NT2/D1 (cell line): ENCODE data around the gene ACTR2.

Experiments used
- DNase-seq: peaks from one replicate; pipeline ENCODE4 v3.0.0-alpha.2; 2011; ENCODE audit warnings: low read depth, low spot score
- H3K27me3 ChIP-seq: 2 replicates; pipeline ENCODE4 v1.6.0; 2011; ENCODE audit warnings: mild to moderate bottlenecking; ENCODE audit not compliant: insufficient read length, insufficient read depth
- H3K36me3 ChIP-seq: 2 replicates; pipeline ENCODE4 v1.6.1; 2011; ENCODE audit warnings: mild to moderate bottlenecking, low read length, mixed read lengths; ENCODE audit not compliant: insufficient read depth, insufficient read length
- H3K4me1 ChIP-seq: 2 replicates; pipeline ENCODE4 v1.5.1; 2011; ENCODE audit not compliant: insufficient read depth, insufficient read length
- H3K4me3 ChIP-seq: 2 replicates; pipeline ENCODE4 v1.5.1; 2011; ENCODE audit warnings: low read depth; ENCODE audit not compliant: insufficient read length
- H3K9ac ChIP-seq: 2 replicates; pipeline ENCODE4 v1.6.0; 2011; ENCODE audit warnings: low read depth; ENCODE audit not compliant: insufficient read length
- H3K9me3 ChIP-seq: 2 replicates; pipeline ENCODE4 v1.5.1; 2011; ENCODE audit warnings: mild to moderate bottlenecking, low read length; ENCODE audit not compliant: insufficient read depth
- SUZ12 ChIP-seq: IDR thresholded peaks from 2 replicates; pipeline ENCODE4 v1.6.1; 2011; ENCODE audit not compliant: insufficient read length, insufficient read depth; ENCODE audit errors: extremely low read depth
- YY1 ChIP-seq: IDR thresholded peaks from 2 replicates; pipeline ENCODE4 v1.6.1; 2011; ENCODE audit not compliant: insufficient read length, insufficient read depth
- ZNF274 ChIP-seq: IDR thresholded peaks from 2 replicates; pipeline ENCODE4 v1.6.1; 2011; ENCODE audit warnings: mild to moderate bottlenecking, low read depth, low read length

The ACTR2 gene

GRCh38 chr2:65294136-65294535, 66.5 kb downstream of the ACTR2 start:
- H3K9me3 ChIP-seq, result no peaks in the 10 kb centered on the region
- no peak for TF ChIP-seq ZNF274
- TF ChIP-seq YY1, result no peak
- no peak for TF ChIP-seq SUZ12
- no peak overlapping the region for H3K4me3 ChIP-seq
- H3K4me1 ChIP-seq, result peaks cover 14% of the 10 kb centered on the region
- H3K9ac ChIP-seq, result no peak overlapping the region
- DNase-seq, result no peak
- no peaks in the 10 kb centered on the region for H3K36me3 ChIP-seq
- H3K27me3 ChIP-seq, result no peaks in the 10 kb centered on the region

- TF ChIP-seq YY1, result no peak
- TF ChIP-seq ZNF274, result no peak
- TF ChIP-seq SUZ12, result no peak
- Histone ChIP-seq H3K4me1 (peaks cover 14% of the 10 kb centered on the region), H3K36me3 (no peaks in the 10 kb centered on the region), H3K4me3 (no peak overlapping the region), H3K9me3 (no peaks in the 10 kb centered on the region), H3K27me3 (no peaks in the 10 kb centered on the region), H3K9ac (no peak overlapping the region)
- DNase-seq, result peak; percentile 15
Observed at GRCh38 chr2:65294701-65295100, 67.1 kb downstream of the ACTR2 start.

- DNase-seq, result no peak
- H3K27me3 ChIP-seq, result no peaks in the 10 kb centered on the region
- H3K9me3 ChIP-seq, result no peaks in the 10 kb centered on the region
- TF ChIP-seq SUZ12 (no peak), YY1 (no peak), ZNF274 (no peak)
- no peak overlapping the region for H3K9ac ChIP-seq
- peaks cover 26% of the 10 kb centered on the region for H3K4me1 ChIP-seq
- no peak overlapping the region for H3K4me3 ChIP-seq
- no peaks in the 10 kb centered on the region for H3K36me3 ChIP-seq
Observed at GRCh38 chr2:65296971-65297370, 69.3 kb downstream of the ACTR2 start.

GRCh38 chr2:65297544-65297943, 69.9 kb downstream of the ACTR2 start:
- peaks cover 24% of the 10 kb centered on the region for H3K4me1 ChIP-seq
- no peaks in the 10 kb centered on the region for H3K9me3 ChIP-seq
- no peak overlapping the region for H3K4me3 ChIP-seq

GRCh38 chr2:65298089-65298488, 70.5 kb downstream of the ACTR2 start:
- Histone ChIP-seq H3K4me1 (peaks cover 24% of the 10 kb centered on the region), H3K36me3 (no peaks in the 10 kb centered on the region), H3K4me3 (no peak overlapping the region), H3K9ac (no peak overlapping the region), H3K27me3 (no peaks in the 10 kb centered on the region), H3K9me3 (no peaks in the 10 kb centered on the region)
- DNase-seq, result no peak
- TF ChIP-seq ZNF274 (no peak), YY1 (no peak), SUZ12 (no peak)

More at GRCh38 chr2:65297544-65297943, 69.9 kb downstream of the ACTR2 start:
- TF ChIP-seq ZNF274 (no peak), SUZ12 (no peak), YY1 (no peak)
- no peak for DNase-seq
- Histone ChIP-seq H3K36me3 (no peaks in the 10 kb centered on the region), H3K9ac (no peak overlapping the region), H3K27me3 (no peaks in the 10 kb centered on the region)

GRCh38 chr2:65299246-65299645, 71.6 kb downstream of the ACTR2 start:
- no peak for DNase-seq
- Histone ChIP-seq H3K9me3 (no peaks in the 10 kb centered on the region), H3K9ac (no peak overlapping the region), H3K36me3 (no peaks in the 10 kb centered on the region), H3K4me3 (no peak overlapping the region), H3K27me3 (no peaks in the 10 kb centered on the region), H3K4me1 (peaks cover 18% of the 10 kb centered on the region)
- TF ChIP-seq ZNF274, result no peak
- TF ChIP-seq SUZ12, result no peak
- no peak for TF ChIP-seq YY1

GRCh38 chr2:65300134-65300760, 72.6 kb downstream of the ACTR2 start:
- Histone ChIP-seq H3K9ac (no peak overlapping the region), H3K27me3 (no peaks in the 10 kb centered on the region), H3K9me3 (no peaks in the 10 kb centered on the region), H3K36me3 (no peaks in the 10 kb centered on the region), H3K4me1 (peaks cover 15% of the 10 kb centered on the region), H3K4me3 (no peak overlapping the region)
- no peak for DNase-seq
- TF ChIP-seq ZNF274 (no peak), SUZ12 (no peak), YY1 (no peak)
